Measurements from ENCODE around the gene GBE1. TPM values are rescaled to one million over a fixed set of nuclear protein-coding genes. Genes with fewer than 3 reads are reported as not detected.
A peak's percentile ranks its signal among the peaks of the same experiment; 100 is the strongest.

The GBE1 gene
- total RNA-seq, 1 donor from 2014 or later = 34.4 TPM

DNA sequence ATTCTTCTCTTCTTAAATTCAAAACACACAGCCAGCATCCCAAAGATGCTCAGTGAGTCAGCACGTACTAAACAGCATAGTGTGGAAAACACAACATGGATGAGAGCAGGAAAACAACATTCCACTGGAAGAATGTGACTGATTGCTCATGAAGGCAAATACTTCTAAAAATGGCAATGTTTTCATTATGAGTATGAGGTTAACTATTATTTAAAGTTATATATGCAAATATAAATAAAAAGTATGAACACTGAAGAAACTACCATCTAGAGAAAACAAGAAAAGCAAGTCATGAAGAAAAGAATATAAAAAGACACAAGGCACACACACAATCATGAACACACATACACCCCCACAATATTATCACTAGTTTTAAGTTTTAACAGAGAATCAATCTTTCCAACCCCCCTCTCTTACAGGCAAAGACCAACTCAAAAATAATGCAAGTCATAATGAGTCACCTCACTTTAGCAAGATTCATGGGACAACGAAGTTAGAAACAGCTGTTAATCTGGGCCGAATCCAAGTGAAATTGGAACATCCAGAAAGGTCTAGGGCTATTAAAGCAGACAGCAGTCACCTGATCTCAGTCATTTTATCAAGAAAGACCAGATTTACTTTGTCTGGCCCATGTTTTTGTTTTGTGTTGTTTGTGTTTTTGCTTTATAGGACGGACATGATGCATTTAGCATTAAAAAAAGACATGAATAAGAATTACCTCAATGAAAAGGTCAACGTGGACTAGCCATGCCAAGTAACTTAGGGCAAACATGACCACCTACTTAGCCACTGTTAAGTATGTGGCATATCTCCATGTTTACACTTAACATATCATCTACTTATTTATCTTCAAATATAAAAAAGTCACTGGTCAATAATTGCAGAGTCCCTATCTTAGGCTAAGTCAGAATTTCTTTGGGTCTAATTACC is 18.1 kb downstream of the GBE1 start:
- H3K4me3 Mint-ChIP-seq = no peak overlapping the region

GRCh38 chr3:81742581-81742980 is 18.9 kb downstream of the GBE1 start:
- Mint-ChIP-seq H3K4me3 (no peak overlapping the region), H3K36me3 (no peaks in the 10 kb centered on the region), H3K4me1 (peaks cover 5% of the 10 kb centered on the region), H3K9me3 (no peaks in the 10 kb centered on the region), H3K27me3 (ENCODE audit: insufficient read depth, low read depth) (no peaks in the 10 kb centered on the region), H3K27ac (peak overlapping the region; percentile 54)
- H3K9ac ChIP-seq = no peak overlapping the region
- no peaks in the 10 kb centered on the region for H3K9me3 ChIP-seq (ENCODE audit: low read depth)
- H3F3A ChIP-seq (ENCODE audit: low read depth) = no peaks in the 10 kb centered on the region
- H3K27me3 ChIP-seq = no peaks in the 10 kb centered on the region
- no peak for DNase-seq (ENCODE audit: low spot score)
- H3K27ac ChIP-seq = no peak overlapping the region
- H3K4me1 ChIP-seq = no peaks in the 10 kb centered on the region
- no peak overlapping the region for H3K4me3 ChIP-seq
- no peaks in the 10 kb centered on the region for H3K36me3 ChIP-seq
- no peak overlapping the region for H2AFZ ChIP-seq (replicated peaks)
- no peaks in the 10 kb centered on the region for H4K20me1 ChIP-seq (ENCODE audit: low read depth)
- TF ChIP-seq, protein P1, sequence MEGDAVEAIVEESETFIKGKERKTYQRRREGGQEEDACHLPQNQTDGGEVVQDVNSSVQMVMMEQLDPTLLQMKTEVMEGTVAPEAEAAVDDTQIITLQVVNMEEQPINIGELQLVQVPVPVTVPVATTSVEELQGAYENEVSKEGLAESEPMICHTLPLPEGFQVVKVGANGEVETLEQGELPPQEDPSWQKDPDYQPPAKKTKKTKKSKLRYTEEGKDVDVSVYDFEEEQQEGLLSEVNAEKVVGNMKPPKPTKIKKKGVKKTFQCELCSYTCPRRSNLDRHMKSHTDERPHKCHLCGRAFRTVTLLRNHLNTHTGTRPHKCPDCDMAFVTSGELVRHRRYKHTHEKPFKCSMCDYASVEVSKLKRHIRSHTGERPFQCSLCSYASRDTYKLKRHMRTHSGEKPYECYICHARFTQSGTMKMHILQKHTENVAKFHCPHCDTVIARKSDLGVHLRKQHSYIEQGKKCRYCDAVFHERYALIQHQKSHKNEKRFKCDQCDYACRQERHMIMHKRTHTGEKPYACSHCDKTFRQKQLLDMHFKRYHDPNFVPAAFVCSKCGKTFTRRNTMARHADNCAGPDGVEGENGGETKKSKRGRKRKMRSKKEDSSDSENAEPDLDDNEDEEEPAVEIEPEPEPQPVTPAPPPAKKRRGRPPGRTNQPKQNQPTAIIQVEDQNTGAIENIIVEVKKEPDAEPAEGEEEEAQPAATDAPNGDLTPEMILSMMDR (IDR thresholded peaks at IDR 0.05) = no peak
- no peak for TF ChIP-seq EZH2phosphoT487 (IDR thresholded peaks at IDR 0.05)
- no peak for TF ChIP-seq EZH2 (IDR thresholded peaks at IDR 0.05)
- H3K4me2 ChIP-seq = no peak overlapping the region
- no peaks in the 10 kb centered on the region for H3K79me2 ChIP-seq (ENCODE audit: low read depth)

More for the DNA sequence above, 18.1 kb downstream of the GBE1 start:
- Histone ChIP-seq H3K9ac (no peak overlapping the region), H3K4me3 (no peak overlapping the region), H2AFZ (replicated peaks) (no peak overlapping the region), H3K4me2 (no peak overlapping the region), H3K36me3 (no peaks in the 10 kb centered on the region), H3K79me2 (ENCODE audit: low read depth) (no peaks in the 10 kb centered on the region), H3F3A (ENCODE audit: low read depth) (no peaks in the 10 kb centered on the region), H4K20me1 (ENCODE audit: low read depth) (no peaks in the 10 kb centered on the region), H3K9me3 (ENCODE audit: low read depth) (no peaks in the 10 kb centered on the region), H3K27ac (no peak overlapping the region), H3K27me3 (no peaks in the 10 kb centered on the region), H3K4me1 (no peaks in the 10 kb centered on the region)
- H3K4me1 Mint-ChIP-seq = peaks cover 5% of the 10 kb centered on the region
- no peak for DNase-seq (ENCODE audit: low spot score)
- TF ChIP-seq, protein P1 (IDR thresholded peaks at IDR 0.05) = no peak
- TF ChIP-seq EZH2phosphoT487 (IDR thresholded peaks at IDR 0.05) (no peak), EZH2 (IDR thresholded peaks at IDR 0.05) (no peak)
- H3K27me3 Mint-ChIP-seq (ENCODE audit: insufficient read depth, low read depth) = no peaks in the 10 kb centered on the region
- H3K9me3 Mint-ChIP-seq = no peaks in the 10 kb centered on the region
- peak overlapping the region; percentile 0 for H3K27ac Mint-ChIP-seq
- H3K36me3 Mint-ChIP-seq = no peaks in the 10 kb centered on the region

DNA sequence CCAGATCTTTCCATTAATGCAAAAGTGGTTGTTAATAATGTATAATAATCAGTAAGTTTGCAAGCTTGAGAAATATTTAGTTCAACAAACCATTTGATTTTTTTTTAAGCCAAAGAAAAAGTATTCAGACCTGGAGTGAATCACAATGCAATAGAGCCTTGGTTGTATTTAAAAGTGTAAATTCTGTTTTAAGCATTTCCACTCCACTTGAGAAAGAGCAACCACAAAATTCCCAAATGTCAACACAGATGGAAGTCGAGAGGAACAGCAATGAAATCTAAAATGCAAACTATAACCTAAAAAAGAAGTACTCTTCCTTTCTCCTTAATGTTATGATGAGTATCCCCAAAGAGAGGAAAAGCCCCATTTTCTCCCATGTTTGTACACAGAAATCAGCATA is 20.2 kb downstream of the GBE1 start:
- Histone ChIP-seq H2AFZ (replicated peaks) (no peak overlapping the region), H3K36me3 (no peaks in the 10 kb centered on the region), H3K4me2 (no peak overlapping the region), H3K9ac (no peak overlapping the region), H3K27me3 (no peaks in the 10 kb centered on the region), H4K20me1 (ENCODE audit: low read depth) (no peaks in the 10 kb centered on the region), H3K9me3 (ENCODE audit: low read depth) (no peaks in the 10 kb centered on the region), H3F3A (ENCODE audit: low read depth) (no peaks in the 10 kb centered on the region), H3K4me1 (no peaks in the 10 kb centered on the region), H3K4me3 (no peak overlapping the region), H3K27ac (no peak overlapping the region), H3K79me2 (ENCODE audit: low read depth) (no peaks in the 10 kb centered on the region)
- Mint-ChIP-seq H3K4me3 (no peak overlapping the region), H3K27me3 (ENCODE audit: insufficient read depth, low read depth) (no peaks in the 10 kb centered on the region), H3K27ac (no peak overlapping the region), H3K36me3 (no peaks in the 10 kb centered on the region), H3K4me1 (peaks cover 5% of the 10 kb centered on the region), H3K9me3 (no peaks in the 10 kb centered on the region)
- no peak for DNase-seq (ENCODE audit: low spot score)
- TF ChIP-seq EZH2phosphoT487 (IDR thresholded peaks at IDR 0.05) (no peak), EZH2 (IDR thresholded peaks at IDR 0.05) (no peak)
- TF ChIP-seq, protein P1 (IDR thresholded peaks at IDR 0.05) = no peak

Measured in neural progenitor cell (in vitro differentiated cells).